Measurements from ENCODE around the gene SPEF2.
"Not testable (repeated sequence)": the region's sequence is repeated elsewhere in the genome, so short reads cannot be mapped to it uniquely, and the experiment has no call there.

The SPEF2 gene

DNA sequence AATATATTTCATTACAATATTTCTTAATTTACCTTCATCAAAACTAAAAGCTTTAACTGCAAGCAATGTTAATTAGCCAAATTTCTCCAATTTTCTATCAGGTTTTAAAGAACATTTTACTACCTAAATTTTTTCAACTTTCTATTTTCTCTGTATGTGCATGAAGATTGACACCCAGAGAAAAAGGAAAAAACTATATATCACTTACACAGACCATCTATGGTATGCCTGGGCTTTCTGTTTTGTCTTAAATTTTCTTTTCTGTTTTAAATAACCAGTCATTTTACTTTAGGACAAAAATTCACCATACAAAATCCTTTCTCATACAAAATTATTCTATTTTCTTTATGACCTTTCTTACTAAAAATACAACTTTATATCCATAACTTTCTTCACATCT, 225.2 kb downstream of the SPEF2 start:
- Histone ChIP-seq H3K27ac (ENCODE audit: insufficient read depth, low read length, poor library complexity, severe bottlenecking) (no peak overlapping the region), H3K9me3 (ENCODE audit: control insufficient read depth, low read length) (peaks cover 16% of the 10 kb centered on the region)

DNA sequence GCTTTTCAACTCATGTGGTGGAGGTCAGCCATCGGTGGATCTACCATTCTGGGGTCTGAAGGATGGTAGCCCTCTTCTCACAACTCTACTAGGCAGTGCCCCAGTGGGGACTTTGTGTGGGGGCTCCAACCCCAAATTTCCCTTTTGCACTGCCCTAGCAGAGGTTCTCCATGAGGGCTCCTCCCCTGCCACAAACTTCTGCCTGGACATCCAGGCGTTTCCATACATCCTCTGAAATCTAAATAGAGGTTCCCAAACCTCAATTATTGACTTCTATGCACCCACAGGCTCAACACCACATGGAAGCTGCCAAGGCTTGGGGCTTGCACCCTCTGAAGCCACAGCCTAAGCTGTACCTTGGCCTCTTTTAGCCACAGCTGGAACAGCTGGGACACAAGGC, 227.8 kb downstream of the SPEF2 start:
- H3K4me3 ChIP-seq (ENCODE audit: insufficient read depth, low read depth, low read length, poor library complexity, severe bottlenecking); H3K27me3 ChIP-seq (replicated peaks; ENCODE audit: control insufficient read depth, insufficient read depth, low read length, poor library complexity, severe bottlenecking); H3K36me3 ChIP-seq (ENCODE audit: control insufficient read depth, insufficient read depth, low read length); H3K27ac ChIP-seq (ENCODE audit: insufficient read depth, low read length, poor library complexity, severe bottlenecking); H3K4me1 ChIP-seq (ENCODE audit: control insufficient read depth, insufficient read depth, low read length, poor library complexity, severe bottlenecking); DNase-seq: not testable (repeated sequence)
- H3K9me3 ChIP-seq (ENCODE audit: control insufficient read depth, low read length): peaks cover 16% of the 10 kb centered on the region

More for the DNA sequence above, 225.2 kb downstream of the SPEF2 start:
- DNase-seq: no peak
- peaks cover 16% of the 10 kb centered on the region for H3K4me1 ChIP-seq (ENCODE audit: control insufficient read depth, insufficient read depth, low read length, poor library complexity, severe bottlenecking)
- no peak overlapping the region for H3K4me3 ChIP-seq (ENCODE audit: insufficient read depth, low read depth, low read length, poor library complexity, severe bottlenecking)
- no peaks in the 10 kb centered on the region for H3K36me3 ChIP-seq (ENCODE audit: control insufficient read depth, insufficient read depth, low read length)
- no peaks in the 10 kb centered on the region for H3K27me3 ChIP-seq (replicated peaks; ENCODE audit: control insufficient read depth, insufficient read depth, low read length, poor library complexity, severe bottlenecking)

- Histone ChIP-seq H3K27ac (ENCODE audit: insufficient read depth, low read length, poor library complexity, severe bottlenecking) (no peak overlapping the region), H3K4me3 (ENCODE audit: insufficient read depth, low read depth, low read length, poor library complexity, severe bottlenecking) (no peak overlapping the region), H3K27me3 (replicated peaks; ENCODE audit: control insufficient read depth, insufficient read depth, low read length, poor library complexity, severe bottlenecking) (no peaks in the 10 kb centered on the region), H3K4me1 (ENCODE audit: control insufficient read depth, insufficient read depth, low read length, poor library complexity, severe bottlenecking) (peaks cover 17% of the 10 kb centered on the region), H3K9me3 (ENCODE audit: control insufficient read depth, low read length) (peaks cover 16% of the 10 kb centered on the region), H3K36me3 (ENCODE audit: control insufficient read depth, insufficient read depth, low read length) (no peaks in the 10 kb centered on the region)
- no peak for DNase-seq
Observed at GRCh38 chr5:35847491-35847890, 229.8 kb downstream of the SPEF2 start.

DNA sequence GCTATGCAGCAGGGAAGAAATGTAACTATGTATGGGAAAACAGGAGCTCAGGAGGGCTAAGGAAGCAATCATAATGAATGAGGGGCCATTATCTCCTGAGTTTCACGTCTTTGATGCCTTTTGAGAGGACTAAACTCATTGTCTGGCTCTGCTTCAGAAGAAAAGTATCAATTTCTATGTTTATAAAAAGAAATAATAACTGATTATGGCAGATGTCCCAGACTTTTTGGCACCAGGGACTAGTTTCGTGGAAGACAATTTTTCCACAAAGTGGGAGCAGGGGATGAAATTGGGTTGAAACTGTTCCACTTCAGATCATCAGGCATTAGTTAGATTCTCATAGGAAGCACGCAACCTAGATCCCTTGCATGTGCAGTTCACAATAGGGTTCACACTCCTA, 230.3 kb downstream of the SPEF2 start:
- peaks cover 21% of the 10 kb centered on the region for H3K4me1 ChIP-seq (ENCODE audit: control insufficient read depth, insufficient read depth, low read length, poor library complexity, severe bottlenecking)
- no peaks in the 10 kb centered on the region for H3K27me3 ChIP-seq (replicated peaks; ENCODE audit: control insufficient read depth, insufficient read depth, low read length, poor library complexity, severe bottlenecking)
- H3K27ac ChIP-seq (ENCODE audit: insufficient read depth, low read length, poor library complexity, severe bottlenecking): no peak overlapping the region
- no peaks in the 10 kb centered on the region for H3K36me3 ChIP-seq (ENCODE audit: control insufficient read depth, insufficient read depth, low read length)
- peaks cover 16% of the 10 kb centered on the region for H3K9me3 ChIP-seq (ENCODE audit: control insufficient read depth, low read length)
- DNase-seq: no peak
- H3K4me3 ChIP-seq (ENCODE audit: insufficient read depth, low read depth, low read length, poor library complexity, severe bottlenecking): no peak overlapping the region

GRCh38 chr5:35849860-35850259, 232.2 kb downstream of the SPEF2 start:
- peaks cover 32% of the 10 kb centered on the region for H3K4me1 ChIP-seq (ENCODE audit: control insufficient read depth, insufficient read depth, low read length, poor library complexity, severe bottlenecking)
- H3K9me3 ChIP-seq (ENCODE audit: control insufficient read depth, low read length): peaks cover 15% of the 10 kb centered on the region
- H3K36me3 ChIP-seq (ENCODE audit: control insufficient read depth, insufficient read depth, low read length): no peaks in the 10 kb centered on the region
- no peaks in the 10 kb centered on the region for H3K27me3 ChIP-seq (replicated peaks; ENCODE audit: control insufficient read depth, insufficient read depth, low read length, poor library complexity, severe bottlenecking)
- no peak overlapping the region for H3K4me3 ChIP-seq (ENCODE audit: insufficient read depth, low read depth, low read length, poor library complexity, severe bottlenecking)
- no peak overlapping the region for H3K27ac ChIP-seq (ENCODE audit: insufficient read depth, low read length, poor library complexity, severe bottlenecking)
- no peak for DNase-seq

DNA sequence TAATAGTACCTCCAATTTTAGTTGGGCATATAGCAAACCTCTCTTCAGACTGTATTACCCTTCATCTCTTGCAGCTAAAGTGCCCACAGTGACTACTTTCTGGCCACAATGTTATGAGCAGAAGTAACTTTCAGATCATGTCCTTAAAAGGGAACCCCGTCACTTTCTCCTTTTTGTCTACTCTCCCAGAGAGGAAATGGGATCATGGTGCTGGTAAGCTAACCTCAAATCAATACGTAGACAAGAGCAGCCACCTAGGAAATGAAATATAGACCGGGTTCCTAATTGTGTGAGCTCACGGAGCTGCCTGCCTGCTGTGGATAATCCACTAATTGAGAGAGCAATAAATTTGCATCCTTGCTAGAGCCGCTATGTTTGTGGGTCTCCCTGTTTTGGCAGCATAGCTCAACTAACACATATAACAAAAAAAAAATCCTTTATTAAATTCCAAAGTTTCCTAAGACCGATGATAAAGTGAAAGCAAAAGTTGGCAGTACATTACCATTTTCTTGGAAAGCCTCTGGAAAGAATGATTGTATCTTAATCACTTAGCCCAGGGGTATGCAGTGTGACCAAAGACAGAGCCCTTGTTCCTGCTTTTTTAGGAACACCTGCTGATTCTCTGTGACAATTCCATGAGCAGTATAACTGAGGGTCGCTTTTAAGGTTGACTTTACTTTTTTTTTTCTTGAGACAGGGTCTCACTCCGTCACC, 233.5 kb downstream of the SPEF2 start:
- Histone ChIP-seq H3K9me3 (ENCODE audit: control insufficient read depth, low read length) (peaks cover 4% of the 10 kb centered on the region), H3K36me3 (ENCODE audit: control insufficient read depth, insufficient read depth, low read length) (no peaks in the 10 kb centered on the region), H3K27me3 (replicated peaks; ENCODE audit: control insufficient read depth, insufficient read depth, low read length, poor library complexity, severe bottlenecking) (no peaks in the 10 kb centered on the region), H3K4me1 (ENCODE audit: control insufficient read depth, insufficient read depth, low read length, poor library complexity, severe bottlenecking) (peaks cover 41% of the 10 kb centered on the region), H3K27ac (ENCODE audit: insufficient read depth, low read length, poor library complexity, severe bottlenecking) (peak overlapping the region; percentile 99), H3K4me3 (ENCODE audit: insufficient read depth, low read depth, low read length, poor library complexity, severe bottlenecking) (no peak overlapping the region)
- DNase-seq: no peak

GRCh38 chr5:35852084-35852734, 234.5 kb downstream of the SPEF2 start:
- H3K27ac ChIP-seq (ENCODE audit: insufficient read depth, low read length, poor library complexity, severe bottlenecking): peak overlapping the region; percentile 99
- no peaks in the 10 kb centered on the region for H3K36me3 ChIP-seq (ENCODE audit: control insufficient read depth, insufficient read depth, low read length)
- peaks cover 4% of the 10 kb centered on the region for H3K9me3 ChIP-seq (ENCODE audit: control insufficient read depth, low read length)
- peak in 1 of 3 donors; percentile 25 for DNase-seq
- peaks cover 41% of the 10 kb centered on the region for H3K4me1 ChIP-seq (ENCODE audit: control insufficient read depth, insufficient read depth, low read length, poor library complexity, severe bottlenecking)
- peak overlapping the region; percentile 41 for H3K4me3 ChIP-seq (ENCODE audit: insufficient read depth, low read depth, low read length, poor library complexity, severe bottlenecking)
- no peaks in the 10 kb centered on the region for H3K27me3 ChIP-seq (replicated peaks; ENCODE audit: control insufficient read depth, insufficient read depth, low read length, poor library complexity, severe bottlenecking)

DNA sequence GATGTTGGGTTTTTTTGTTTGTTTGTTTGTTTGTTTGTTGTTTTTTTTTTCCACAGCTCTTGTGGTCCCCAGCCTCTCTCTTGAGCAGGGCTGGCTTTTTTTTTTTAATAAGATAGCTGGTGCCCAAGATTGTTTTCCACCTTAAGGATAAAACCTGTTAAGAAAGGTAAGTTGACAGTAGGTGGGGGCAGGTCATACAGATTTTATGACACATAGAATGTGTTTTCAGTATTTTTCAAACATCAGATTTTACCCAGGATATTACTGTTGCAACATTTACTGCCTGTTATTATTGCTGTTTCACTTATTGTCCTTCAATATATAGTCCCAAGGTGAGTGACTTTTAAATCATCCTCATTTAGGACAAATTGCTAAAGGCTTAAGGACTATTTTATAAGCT, 235.1 kb downstream of the SPEF2 start:
- no peak for DNase-seq
- H3K27me3 ChIP-seq (replicated peaks; ENCODE audit: control insufficient read depth, insufficient read depth, low read length, poor library complexity, severe bottlenecking): no peaks in the 10 kb centered on the region
- peak overlapping the region; percentile 99 for H3K27ac ChIP-seq (ENCODE audit: insufficient read depth, low read length, poor library complexity, severe bottlenecking)
- H3K4me3 ChIP-seq (ENCODE audit: insufficient read depth, low read depth, low read length, poor library complexity, severe bottlenecking): peak overlapping the region; percentile 41
- no peaks in the 10 kb centered on the region for H3K36me3 ChIP-seq (ENCODE audit: control insufficient read depth, insufficient read depth, low read length)
- no peaks in the 10 kb centered on the region for H3K9me3 ChIP-seq (ENCODE audit: control insufficient read depth, low read length)
- peaks cover 41% of the 10 kb centered on the region for H3K4me1 ChIP-seq (ENCODE audit: control insufficient read depth, insufficient read depth, low read length, poor library complexity, severe bottlenecking)

DNA sequence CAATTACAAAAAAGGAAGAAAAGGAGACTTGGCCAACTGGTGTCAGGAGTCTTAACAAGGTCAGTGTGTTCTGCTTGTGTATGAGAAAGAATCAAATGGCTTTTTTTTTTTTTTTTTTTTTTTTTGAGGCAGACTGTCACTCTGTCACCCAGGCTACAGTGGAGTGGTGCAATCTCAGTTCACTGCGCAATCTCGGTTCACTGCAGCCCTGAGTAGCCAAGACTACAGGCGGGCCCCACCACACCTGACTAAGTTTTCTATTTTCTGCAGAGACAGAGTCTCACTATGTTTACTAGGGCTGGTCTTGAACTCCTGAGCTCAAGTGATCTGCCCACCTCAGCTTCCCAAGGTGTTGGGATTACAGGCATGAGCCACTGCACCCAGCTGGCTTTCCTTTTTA, 236.0 kb downstream of the SPEF2 start:
- Histone ChIP-seq H3K27ac (ENCODE audit: insufficient read depth, low read length, poor library complexity, severe bottlenecking) (peak overlapping the region; percentile 99), H3K4me1 (ENCODE audit: control insufficient read depth, insufficient read depth, low read length, poor library complexity, severe bottlenecking) (peaks cover 41% of the 10 kb centered on the region), H3K9me3 (ENCODE audit: control insufficient read depth, low read length) (no peaks in the 10 kb centered on the region), H3K4me3 (ENCODE audit: insufficient read depth, low read depth, low read length, poor library complexity, severe bottlenecking) (peak overlapping the region; percentile 41), H3K36me3 (ENCODE audit: control insufficient read depth, insufficient read depth, low read length) (no peaks in the 10 kb centered on the region), H3K27me3 (replicated peaks; ENCODE audit: control insufficient read depth, insufficient read depth, low read length, poor library complexity, severe bottlenecking) (no peaks in the 10 kb centered on the region)
- peak; percentile 62 to 71 (median 66) for DNase-seq

GRCh38 chr5:35854248-35854647, 236.6 kb downstream of the SPEF2 start:
- H3K4me3 ChIP-seq (ENCODE audit: insufficient read depth, low read depth, low read length, poor library complexity, severe bottlenecking): peak overlapping the region; percentile 41
- peak overlapping the region; percentile 99 for H3K27ac ChIP-seq (ENCODE audit: insufficient read depth, low read length, poor library complexity, severe bottlenecking)
- peaks cover 3% of the 10 kb centered on the region for H3K36me3 ChIP-seq (ENCODE audit: control insufficient read depth, insufficient read depth, low read length)
- DNase-seq: peak; percentile 66 to 74 (median 73)
- peaks cover 41% of the 10 kb centered on the region for H3K4me1 ChIP-seq (ENCODE audit: control insufficient read depth, insufficient read depth, low read length, poor library complexity, severe bottlenecking)
- no peaks in the 10 kb centered on the region for H3K9me3 ChIP-seq (ENCODE audit: control insufficient read depth, low read length)
- no peaks in the 10 kb centered on the region for H3K27me3 ChIP-seq (replicated peaks; ENCODE audit: control insufficient read depth, insufficient read depth, low read length, poor library complexity, severe bottlenecking)
